NOMO-1 treated with dmso at 0.1 percent for 144 hours (cell line): ENCODE results near the gene ZSCAN21.

Experiments used
- DNase-seq: peaks from one replicate; lab custom pipeline; 2025; ENCODE audit not compliant: unreplicated experiment; lab: John Stamatoyannopoulos, UW

The ZSCAN21 gene

DNA sequence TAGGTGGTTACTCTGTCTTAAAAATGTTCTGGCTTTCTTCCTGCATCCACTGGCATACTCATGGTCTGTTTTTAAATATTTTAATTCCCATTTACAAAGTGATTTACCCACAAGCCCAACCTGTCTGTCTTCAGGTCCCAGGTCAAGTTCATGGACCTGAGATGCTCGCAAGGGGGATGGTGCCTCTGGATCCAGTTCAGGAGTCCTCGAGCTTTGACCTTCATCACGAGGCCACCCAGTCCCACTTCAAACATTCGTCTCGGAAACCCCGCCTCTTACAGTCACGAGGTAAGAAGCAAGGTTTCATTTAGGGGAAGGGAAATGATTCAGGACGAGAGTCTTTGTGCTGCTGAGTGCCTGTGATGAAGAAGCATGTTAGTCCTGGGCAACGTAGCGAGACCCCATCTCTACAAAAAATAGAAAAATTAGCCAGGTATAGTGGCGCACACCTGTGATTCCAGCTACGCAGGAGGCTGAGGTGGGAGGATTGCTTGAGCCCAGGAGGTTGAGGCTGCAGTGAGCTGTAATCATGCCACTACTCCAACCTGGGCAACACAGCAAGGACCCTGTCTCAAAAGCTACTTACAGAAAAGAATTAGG lies 25.5 kb upstream of the ZSCAN21 start:
- no peak for DNase-seq

DNA sequence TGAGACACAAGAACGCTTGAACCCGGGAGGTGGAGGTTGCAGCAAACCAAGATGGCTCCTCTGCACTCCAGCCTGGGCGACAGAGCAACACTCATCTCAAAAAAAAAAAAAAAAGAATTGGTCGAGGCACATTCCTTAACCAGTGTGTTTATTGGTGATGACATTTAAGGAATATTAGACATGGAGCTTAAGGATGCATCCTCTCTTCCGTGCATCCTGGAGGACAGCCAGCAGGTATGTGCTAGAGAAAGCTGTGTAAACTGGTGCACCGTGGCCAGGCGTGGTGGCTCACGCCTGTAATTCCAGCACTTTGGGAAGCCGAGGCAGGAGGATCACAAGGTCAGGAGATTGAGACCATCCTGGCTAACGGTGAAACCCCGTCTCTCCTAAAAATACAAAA lies 22.4 kb upstream of the ZSCAN21 start:
- DNase-seq = no peak

DNA sequence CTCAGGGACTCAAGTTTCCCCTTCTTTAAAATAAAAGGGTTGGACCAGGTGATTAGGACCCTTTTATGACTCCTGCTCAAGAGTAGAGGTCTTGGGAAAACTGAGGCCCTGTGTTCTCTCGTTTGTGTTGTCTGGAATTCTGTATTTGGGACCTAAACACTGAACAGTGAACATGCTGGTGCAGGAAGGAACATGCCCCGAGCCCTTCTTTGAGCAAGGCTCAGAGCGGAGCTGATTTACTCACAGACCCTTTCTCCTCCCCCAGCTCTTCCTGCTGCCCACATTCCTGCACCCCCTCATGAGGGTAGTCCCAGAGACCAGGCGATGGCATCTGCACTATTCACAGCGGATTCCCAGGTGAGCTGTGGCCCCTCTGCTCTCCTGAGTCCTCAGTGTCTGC lies 20.0 kb upstream of the ZSCAN21 start:
- no peak for DNase-seq

DNA sequence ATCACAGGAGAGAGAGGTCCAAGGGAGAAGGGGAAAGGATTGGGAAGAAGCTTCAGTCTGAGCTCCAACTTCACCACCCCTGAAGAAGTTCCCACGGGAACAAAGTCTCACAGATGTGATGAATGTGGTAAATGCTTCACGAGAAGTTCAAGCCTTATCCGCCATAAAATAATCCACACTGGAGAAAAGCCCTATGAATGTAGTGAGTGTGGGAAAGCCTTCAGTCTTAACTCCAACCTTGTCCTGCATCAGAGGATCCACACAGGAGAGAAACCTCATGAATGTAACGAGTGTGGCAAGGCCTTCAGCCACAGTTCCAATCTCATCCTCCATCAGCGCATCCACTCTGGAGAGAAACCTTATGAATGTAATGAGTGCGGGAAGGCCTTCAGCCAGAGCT lies 16.0 kb upstream of the ZSCAN21 start:
- DNase-seq = no peak

DNA sequence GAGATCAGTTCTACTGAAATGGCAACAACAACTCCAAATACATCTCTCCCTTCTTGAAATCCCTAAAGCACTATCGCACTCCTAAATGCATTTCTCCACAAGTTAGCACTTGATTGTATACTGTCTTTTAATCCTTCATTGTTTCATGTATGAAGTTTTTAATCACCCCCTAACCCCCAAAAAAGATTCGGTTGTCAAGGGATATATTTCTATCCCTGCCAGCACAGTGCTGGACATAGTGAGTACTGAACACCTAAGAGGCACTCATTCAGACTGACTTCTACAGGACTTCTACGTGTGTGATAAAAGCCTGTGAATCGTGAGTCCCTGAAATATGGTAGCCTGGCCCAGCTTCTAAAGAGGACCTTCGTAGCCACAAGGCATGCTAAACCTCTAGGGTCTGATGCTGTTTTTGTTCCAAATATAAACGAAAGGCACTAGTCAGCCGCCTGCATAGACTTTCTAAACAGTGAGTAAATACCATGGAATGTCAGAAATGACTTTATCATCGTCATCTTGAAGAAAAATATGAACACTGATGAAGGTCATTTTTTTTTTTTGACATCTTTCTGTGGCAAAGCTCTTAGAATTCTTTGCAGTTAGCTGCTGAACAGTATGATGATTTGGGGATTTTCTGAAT lies 14.6 kb upstream of the ZSCAN21 start:
- no peak for DNase-seq

DNA sequence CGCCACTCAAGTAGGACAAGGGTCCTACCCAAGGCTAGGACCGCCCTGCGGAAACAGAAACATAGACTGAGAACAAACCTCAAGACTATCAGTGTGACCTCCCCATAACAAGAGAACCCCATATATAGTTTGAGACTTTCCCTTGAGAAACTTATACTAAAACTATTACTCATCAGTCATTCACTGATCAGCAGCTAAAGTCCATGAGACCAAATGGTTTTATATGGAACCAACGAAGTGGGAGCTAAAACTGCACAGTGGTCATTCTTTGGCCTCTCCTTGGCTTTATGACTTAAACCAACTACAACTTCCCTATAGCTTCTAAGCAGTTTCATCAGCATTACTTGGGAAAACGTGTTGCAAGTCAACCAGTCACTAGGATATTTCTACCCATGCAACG lies 13.7 kb upstream of the ZSCAN21 start:
- no peak for DNase-seq

DNA sequence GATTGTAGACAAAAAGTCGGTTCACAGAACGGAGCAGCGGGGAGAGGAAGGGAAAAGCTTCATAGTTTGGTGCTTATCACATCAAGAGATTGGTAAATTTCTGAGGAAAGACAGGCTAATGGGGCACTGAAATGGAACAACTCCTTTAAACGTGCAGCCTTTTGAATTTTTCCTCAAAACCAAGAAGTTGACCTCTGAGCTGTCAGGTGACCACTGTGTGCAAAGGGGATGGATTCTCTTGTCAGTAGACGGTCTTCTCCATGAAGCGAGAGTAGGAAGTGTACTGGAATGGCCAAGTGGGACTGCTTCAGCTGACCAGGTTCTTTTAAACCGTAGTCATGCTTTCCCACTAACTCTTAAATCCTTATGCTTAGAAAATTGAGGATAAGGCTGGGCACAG lies 11.2 kb upstream of the ZSCAN21 start:
- no peak for DNase-seq

DNA sequence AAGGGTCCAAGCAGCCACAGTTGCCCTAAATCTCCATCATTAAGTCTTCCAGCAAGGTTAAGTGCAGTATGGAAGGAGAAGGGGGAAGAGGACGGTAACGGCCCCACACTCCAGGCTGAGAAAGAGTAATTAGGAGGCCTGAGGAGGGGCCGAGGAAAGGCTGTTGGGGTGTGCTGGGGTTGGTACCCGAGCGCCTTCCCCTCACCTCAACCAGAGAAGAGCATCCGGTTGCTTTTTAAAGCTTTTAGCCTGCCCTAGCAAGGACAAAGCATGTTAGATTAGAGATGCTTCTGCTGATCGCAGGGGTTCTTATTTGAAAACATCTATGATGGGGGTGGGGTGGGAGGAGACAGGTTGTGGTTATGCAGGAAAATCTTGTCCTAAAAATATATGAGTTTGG lies 9.0 kb upstream of the ZSCAN21 start:
- DNase-seq = no peak

DNA sequence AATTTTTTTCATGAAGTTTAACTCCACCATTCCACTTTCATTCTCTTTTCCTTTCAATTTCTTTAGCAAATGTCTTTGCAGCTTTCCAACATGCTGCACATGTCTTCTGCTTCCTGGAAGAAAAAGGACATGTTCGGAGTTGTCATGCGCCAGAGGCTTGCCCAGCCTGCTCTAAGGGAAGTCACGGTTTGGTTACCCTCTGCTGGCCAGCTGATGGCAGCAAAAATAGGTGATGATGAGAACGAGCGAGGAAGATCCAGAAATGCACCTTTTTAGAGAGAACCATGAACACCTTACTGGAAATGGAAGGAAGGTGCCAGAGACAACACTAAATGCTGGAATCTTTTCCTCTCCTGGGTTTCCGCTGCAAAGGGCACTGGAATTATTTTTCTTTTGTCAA lies 4.9 kb upstream of the ZSCAN21 start:
- peak; percentile 10 for DNase-seq

DNA sequence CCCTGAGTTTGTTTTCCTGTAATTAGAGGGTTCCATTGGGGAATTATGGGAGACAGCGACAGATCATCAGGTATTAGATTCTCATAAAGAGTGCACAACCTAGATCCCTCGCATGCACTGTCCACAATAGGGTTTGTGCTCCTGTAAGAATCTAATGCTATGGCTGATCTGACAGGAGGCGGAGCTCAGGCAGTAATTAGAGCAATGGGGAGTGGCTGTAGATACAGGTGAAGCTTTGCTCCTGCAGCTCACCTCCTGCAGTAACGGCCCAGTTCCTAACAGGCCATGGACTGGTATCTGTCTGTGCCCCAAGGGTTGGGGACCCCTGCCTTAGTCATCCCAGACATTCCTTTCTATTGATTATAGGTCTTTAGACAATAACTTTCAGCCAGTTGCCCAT lies 894 bp upstream of the ZSCAN21 start:
- no peak for DNase-seq

DNA sequence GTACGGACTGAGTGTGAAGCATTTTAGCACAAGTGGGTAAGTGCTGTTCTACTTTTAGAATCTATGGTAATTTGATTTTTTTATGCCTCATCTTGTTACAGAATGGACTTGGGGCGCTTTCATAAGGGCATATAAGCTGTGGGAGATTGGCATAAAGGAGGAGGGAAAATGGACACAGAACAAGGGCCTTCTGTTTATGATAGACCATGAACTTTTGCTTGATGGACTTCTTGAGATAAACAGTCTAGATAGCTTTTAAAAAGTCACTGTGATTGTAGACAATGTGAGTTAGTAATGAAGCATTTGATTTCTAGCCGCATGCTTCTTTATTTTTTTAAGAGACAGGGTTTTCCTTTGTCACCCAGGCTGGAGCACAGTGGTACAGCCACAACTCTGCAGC lies 2.0 kb downstream of the ZSCAN21 start:
- DNase-seq = no peak

DNA sequence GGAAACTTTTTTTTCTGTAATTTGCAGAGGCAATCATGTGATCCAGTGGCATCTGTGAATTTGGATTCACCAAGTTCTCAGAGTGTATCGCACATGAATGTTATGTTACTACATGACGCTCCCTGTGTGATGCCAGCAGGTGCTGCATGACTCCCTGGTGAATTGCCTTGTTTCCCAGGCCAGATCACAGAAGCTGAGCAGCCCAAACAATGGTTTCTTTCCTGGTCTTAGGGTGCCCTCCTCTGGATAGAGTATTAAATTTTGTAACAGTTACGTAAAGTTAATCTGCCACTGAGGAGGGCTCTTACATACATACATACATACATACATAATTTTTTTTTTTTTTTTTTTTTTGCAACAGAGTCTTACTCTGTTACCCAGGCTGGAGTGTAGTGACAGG lies 3.6 kb downstream of the ZSCAN21 start:
- peak; percentile 30 for DNase-seq

DNA sequence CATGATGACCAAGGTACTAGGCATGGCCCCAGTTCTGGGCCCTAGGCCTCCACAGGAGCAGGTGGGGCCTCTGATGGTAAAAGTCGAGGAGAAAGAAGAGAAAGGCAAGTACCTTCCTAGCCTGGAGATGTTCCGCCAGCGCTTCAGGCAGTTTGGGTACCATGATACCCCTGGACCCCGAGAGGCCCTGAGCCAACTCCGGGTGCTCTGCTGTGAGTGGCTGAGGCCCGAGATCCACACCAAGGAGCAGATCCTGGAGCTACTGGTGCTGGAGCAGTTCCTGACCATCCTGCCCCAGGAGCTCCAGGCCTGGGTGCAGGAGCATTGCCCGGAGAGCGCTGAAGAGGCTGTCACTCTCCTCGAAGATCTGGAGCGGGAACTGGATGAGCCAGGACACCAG lies 7.4 kb downstream of the ZSCAN21 start:
- no peak for DNase-seq

DNA sequence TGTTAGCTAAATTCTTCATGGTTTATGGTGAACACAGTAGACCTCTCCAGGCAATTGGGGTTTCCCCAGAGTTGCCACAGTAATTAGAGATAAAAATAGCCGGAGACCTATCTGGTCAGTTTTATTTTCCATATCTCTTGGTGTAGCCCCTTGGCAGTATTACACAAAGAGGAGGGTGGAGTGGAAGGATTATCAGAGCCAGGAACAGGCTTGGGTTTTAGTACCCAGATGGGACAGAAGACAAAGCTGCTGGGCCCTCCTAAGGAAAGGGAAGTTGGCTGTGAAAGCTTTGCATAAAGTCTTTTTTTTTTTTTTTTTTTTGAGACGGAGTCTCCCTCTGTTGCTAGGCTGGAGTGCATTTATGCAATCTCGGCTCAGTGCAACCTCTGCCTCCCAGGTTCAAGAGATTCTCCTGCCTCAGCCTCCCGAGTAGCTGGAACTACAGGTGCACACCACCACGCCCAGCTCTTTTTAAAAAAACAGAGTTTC lies 9.7 kb downstream of the ZSCAN21 start:
- no peak for DNase-seq

DNA sequence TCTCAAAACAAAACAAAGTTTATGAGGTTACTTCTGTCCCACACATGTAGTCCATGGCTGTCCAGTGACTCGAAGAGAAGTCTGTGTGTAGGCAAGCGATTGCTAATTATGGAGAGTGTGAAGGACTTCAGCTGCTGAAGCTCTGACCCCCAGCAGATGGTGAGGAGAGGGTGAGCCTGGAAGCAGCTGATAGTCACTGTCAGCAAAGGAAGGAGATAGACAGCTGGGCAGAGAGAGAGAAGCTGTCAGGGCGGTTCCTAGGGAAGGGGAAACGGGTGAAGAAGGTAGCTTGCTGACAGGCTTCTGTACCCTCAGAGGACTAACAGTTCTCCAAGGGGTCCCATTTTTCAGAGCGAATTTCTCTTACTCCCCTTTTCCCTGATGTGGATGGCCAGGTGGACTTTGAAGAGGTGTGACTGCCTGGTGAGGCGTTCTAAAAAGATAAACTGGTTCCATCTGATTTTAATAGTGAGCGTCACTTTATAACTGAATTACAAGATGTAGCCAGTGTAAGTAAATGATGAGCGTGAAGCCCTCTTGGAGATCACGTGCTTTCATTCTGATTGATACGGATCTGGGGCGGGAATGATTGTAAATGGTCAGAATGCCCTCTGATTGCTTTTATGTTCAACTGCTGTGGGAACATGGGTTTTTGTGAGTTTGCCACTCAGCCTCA lies 12.1 kb downstream of the ZSCAN21 start:
- DNase-seq = no peak

DNA sequence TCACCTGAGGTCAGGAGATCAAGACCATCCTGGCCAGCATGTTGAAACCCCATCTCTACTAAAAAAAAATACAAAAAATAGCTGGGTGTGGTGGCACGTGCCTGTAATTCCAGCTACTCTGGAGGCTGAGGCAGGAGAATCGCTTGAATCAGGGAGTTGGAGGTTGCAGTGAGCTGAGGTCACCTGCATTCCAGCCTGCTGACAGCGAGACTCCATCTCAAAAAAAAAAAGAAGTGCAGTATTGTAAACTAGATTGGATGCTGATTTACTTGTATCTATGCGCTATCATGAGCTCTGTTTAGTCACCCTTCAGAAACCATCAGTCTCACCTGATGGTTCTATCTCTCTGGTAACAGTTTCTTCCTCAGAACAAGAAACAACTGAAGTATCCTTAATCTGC lies 13.8 kb downstream of the ZSCAN21 start:
- DNase-seq = no peak

DNA sequence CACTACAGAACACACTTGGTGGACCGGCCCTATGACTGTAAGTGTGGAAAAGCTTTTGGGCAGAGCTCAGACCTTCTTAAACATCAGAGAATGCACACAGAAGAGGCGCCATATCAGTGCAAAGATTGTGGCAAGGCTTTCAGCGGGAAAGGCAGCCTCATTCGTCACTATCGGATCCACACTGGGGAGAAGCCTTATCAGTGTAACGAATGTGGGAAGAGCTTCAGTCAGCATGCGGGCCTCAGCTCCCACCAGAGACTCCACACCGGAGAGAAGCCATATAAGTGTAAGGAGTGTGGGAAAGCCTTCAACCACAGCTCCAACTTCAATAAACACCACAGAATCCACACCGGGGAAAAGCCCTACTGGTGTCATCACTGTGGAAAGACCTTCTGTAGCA lies 14.6 kb downstream of the ZSCAN21 start:
- no peak for DNase-seq

DNA sequence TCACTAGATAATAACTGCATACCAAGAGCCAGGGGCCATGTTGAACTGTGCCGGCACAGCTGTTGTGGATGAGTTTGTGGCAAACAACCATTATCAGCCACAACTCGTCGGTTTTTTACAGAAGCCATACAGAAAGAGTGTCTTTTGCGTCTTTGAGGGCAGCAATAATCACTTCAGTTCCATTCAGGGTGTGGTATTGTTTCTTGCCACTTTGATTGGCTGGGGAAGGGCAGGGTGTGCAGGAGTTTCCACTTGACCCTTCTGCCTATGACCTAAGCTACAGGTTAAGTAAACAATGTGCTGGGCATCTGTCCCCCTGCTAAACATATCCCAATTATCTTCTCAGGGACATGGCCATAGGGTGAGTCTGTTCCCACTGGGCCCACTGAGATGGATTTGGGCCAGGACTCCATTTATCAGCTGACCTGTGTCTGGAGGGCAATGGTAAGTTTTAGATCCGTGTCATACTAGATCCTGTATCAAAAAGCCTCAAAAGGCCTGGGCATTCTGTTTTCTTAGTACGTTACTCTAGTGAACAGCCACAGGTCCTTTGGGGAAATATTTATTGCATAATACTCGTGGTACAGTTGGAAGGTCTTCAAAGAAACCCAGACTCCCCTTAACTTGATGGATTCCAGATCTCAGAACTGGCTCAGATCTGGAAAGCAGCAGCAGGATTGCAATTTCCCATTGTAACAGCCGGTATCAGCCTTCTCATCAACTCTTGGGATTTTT lies 16.0 kb downstream of the ZSCAN21 start:
- no peak for DNase-seq

DNA sequence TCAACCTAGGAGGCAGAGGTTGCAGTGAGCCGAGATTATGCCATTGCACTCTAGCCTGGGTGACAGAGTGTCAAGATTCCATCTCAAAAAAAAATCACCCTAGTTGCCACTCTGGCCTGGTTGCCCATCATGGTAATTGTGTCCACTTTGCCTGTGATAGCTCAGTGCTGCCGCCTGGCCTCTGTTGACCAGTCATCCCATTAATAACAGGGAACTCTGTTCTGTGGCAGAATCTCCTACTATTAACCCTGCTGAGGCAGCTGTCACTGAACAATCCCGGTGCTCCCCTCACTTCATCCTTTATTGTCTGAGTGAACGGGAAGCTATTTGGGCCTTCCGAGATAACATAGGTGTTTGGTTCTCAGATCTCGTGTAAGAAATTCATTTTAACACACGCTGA lies 17.4 kb downstream of the ZSCAN21 start:
- DNase-seq = no peak

DNA sequence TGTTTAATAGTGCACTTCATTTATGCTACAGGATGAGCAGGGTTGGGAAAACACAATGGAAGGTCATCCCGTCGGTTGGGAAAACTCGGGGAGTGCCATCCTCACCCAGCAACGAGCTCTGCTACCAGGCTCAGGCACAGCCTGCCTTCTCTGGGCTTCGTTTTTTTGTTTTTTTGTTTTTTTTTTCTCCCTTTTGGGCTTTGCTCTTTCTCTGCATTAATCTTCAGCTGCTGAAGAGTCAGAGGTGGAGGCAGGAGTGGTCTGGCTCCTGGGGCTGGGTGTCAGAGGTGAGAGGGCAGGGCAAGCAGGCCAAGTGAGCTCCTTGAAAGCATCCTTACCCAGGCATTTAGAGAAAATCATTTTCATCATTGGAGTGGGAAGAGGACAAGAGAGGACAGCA lies 20.4 kb downstream of the ZSCAN21 start:
- DNase-seq = no peak

DNA sequence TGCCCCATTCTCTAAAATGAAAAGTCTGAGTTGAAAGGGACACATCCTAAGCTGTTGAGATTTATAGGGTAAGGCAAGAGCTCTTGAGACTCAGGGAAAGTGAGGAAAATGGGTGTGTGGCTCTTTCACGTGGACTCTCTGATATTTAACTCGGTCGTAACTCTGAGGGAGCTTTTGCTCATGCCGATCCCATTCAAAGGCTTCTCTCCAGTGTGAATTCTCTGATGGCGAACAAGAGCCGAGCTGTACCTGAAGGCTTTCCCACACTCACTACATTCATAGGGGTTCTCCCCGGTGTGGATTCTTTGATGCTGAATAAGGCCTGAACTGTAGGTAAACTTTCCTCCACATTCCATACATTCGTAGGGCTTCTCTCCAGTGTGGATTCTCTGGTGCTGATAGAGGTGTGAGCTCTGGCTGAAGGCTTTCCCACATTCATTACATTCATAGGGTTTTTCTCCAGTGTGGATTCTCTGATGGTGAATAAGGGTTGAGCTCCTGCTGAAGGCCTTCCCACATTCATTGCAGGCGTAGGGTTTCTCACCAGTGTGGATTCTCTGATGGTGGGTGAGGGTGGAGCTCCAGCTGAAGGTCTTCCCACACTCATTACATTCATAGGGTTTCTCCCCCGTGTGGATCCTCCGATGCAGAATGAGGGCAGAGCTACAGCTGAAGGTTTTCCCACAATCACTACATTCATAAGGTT lies 21.6 kb downstream of the ZSCAN21 start:
- no peak for DNase-seq
